Measurements from ENCODE around the gene POGZ. TPM values are rescaled to one million over a fixed set of nuclear protein-coding genes. Genes with fewer than 3 reads are reported as not detected.

The POGZ gene
- total RNA-seq, 4 donors from 2014 or later, result 25.8 to 68.2 (median 47.3) TPM

GRCh38 chr1:151411884-151412283 is 47.4 kb downstream of the POGZ start:
- no peak for ATAC-seq
- no peak for TF ChIP-seq CTCF (IDR thresholded peaks at IDR 0.05)
- no peak for TF ChIP-seq POLR2A (IDR thresholded peaks at IDR 0.05)
- TF ChIP-seq POLR2AphosphoS5 (IDR thresholded peaks at IDR 0.05), result no peak
- TF ChIP-seq EP300 (IDR thresholded peaks at IDR 0.05), result no peak
- H3K27me3 ChIP-seq, result no peaks in the 10 kb centered on the region
- H3K4me1 ChIP-seq, result no peaks in the 10 kb centered on the region
- whole genome bisulfite sequencing, 2 donors (ENCODE audit: low coverage in 1 of 2), result 56 to 89% methylated on average over 2 of the region's 2 CpGs
- no peak overlapping the region for H3K27ac ChIP-seq
- H3K4me3 ChIP-seq, result no peak overlapping the region
- H3K36me3 ChIP-seq, result peaks cover 0 to 100% of the 10 kb centered on the region in 2 donors
- H3K9me3 ChIP-seq, result no peaks in the 10 kb centered on the region

GRCh38 chr1:151408891-151409290 is 50.4 kb downstream of the POGZ start:
- Histone ChIP-seq H3K4me3 (no peak overlapping the region), H3K4me1 (no peaks in the 10 kb centered on the region), H3K36me3 (peaks cover 0 to 100% of the 10 kb centered on the region in 2 donors), H3K27me3 (no peaks in the 10 kb centered on the region), H3K27ac (no peak overlapping the region), H3K9me3 (no peaks in the 10 kb centered on the region)
- no peak for ATAC-seq
- TF ChIP-seq EP300 (IDR thresholded peaks at IDR 0.05) (no peak), POLR2AphosphoS5 (IDR thresholded peaks at IDR 0.05) (no peak), CTCF (IDR thresholded peaks at IDR 0.05) (no peak), POLR2A (IDR thresholded peaks at IDR 0.05) (no peak)

GRCh38 chr1:151407304-151407703 is 52.0 kb downstream of the POGZ start:
- no peak for ATAC-seq
- H3K4me3 ChIP-seq, result no peak overlapping the region
- TF ChIP-seq POLR2A (IDR thresholded peaks at IDR 0.05), result no peak
- TF ChIP-seq POLR2AphosphoS5 (IDR thresholded peaks at IDR 0.05), result no peak
- no peak for TF ChIP-seq CTCF (IDR thresholded peaks at IDR 0.05)
- TF ChIP-seq EP300 (IDR thresholded peaks at IDR 0.05), result no peak
- H3K4me1 ChIP-seq, result no peaks in the 10 kb centered on the region
- peaks cover 0 to 100% of the 10 kb centered on the region in 2 donors for H3K36me3 ChIP-seq
- no peaks in the 10 kb centered on the region for H3K27me3 ChIP-seq
- H3K27ac ChIP-seq, result no peak overlapping the region
- WGBS, 2 donors (ENCODE audit: low coverage in 1 of 2), result 83 to 100% methylated on average over 2 of the region's 3 CpGs
- no peaks in the 10 kb centered on the region for H3K9me3 ChIP-seq

- H3K4me1 ChIP-seq, result peaks cover 0 to 10% (median 0%) of the 10 kb centered on the region in 3 donors
- H3K9me3 ChIP-seq, result no peaks in the 10 kb centered on the region
- WGBS, 2 donors (ENCODE audit: low coverage in 1 of 2), result 72 to 80% methylated on average over 1 to 5 of the region's 8 CpGs
- H3K27me3 ChIP-seq, result no peaks in the 10 kb centered on the region
- TF ChIP-seq EP300 (IDR thresholded peaks at IDR 0.05), result no peak
- TF ChIP-seq CTCF (IDR thresholded peaks at IDR 0.05), result no peak
- no peak for TF ChIP-seq POLR2A (IDR thresholded peaks at IDR 0.05)
- no peak for TF ChIP-seq POLR2AphosphoS5 (IDR thresholded peaks at IDR 0.05)
- ATAC-seq, result no peak
- no peak overlapping the region for H3K27ac ChIP-seq
- no peak overlapping the region for H3K4me3 ChIP-seq
- peaks cover 0 to 100% of the 10 kb centered on the region in 2 donors for H3K36me3 ChIP-seq
Observed at GRCh38 chr1:151406176-151406575, 53.1 kb downstream of the POGZ start.

- peaks cover 0 to 100% of the 10 kb centered on the region in 2 donors for H3K36me3 ChIP-seq
- no peak overlapping the region for H3K27ac ChIP-seq
- no peaks in the 10 kb centered on the region for H3K27me3 ChIP-seq
- H3K4me3 ChIP-seq, result no peak overlapping the region
- TF ChIP-seq EP300 (IDR thresholded peaks at IDR 0.05), result no peak
- peaks cover 4 to 18% (median 7%) of the 10 kb centered on the region in 3 donors for H3K4me1 ChIP-seq
- no peak for ATAC-seq
- 69% methylated on average over 4 of the region's 13 CpGs; no CpG with 5 or more reads in 1 of the 2 donors for WGBS, 2 donors (ENCODE audit: low coverage in 1 of 2)
- H3K9me3 ChIP-seq, result no peaks in the 10 kb centered on the region
Observed at GRCh38 chr1:151405187-151405951, 53.9 kb downstream of the POGZ start.

Data from gastroesophageal sphincter (tissue), 4 donors.